ENCODE data around the gene BAHCC1.

DNA sequence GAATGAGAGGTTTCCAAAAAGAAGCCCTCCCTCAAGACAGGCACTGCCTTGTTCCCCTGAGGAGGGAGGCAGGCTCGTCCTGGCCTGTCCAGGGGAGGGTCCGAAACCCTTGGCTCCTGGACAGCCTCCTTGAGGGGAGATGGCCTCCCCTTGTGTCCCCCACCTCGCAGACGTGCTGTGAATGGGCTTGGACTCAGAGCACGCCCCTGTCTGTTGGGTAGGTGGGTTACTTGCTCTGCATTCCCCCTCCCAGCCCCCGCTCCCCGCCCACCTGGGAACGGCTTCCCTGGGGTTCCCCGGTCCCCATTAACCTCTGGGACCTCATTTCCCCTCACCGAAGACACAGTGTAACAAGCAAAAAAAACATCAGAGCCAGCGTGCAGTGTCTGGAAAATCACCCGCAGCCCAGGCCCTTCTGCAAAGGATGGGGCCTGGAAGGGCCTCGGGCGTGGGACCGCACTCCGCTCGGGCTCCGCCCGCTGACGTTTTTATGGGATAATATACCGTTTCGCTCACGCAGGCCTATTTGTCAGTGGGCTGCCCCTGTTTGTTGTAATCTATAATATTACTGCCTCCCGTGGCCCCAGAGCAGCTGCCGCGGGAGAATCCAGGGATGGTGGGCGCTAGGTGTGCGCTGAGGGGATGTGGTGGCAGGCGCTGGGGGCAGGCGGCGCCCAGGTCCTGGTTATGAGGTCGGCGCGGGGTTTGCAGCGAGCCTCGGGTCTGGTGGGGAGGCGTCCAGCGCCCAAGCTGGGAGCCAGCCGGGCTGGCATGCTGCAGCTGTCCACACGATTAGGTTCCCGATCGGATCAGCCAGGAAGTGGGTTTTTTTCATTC, 11.1 kb downstream of the BAHCC1 start:
- TF ChIP-seq, protein P1, sequence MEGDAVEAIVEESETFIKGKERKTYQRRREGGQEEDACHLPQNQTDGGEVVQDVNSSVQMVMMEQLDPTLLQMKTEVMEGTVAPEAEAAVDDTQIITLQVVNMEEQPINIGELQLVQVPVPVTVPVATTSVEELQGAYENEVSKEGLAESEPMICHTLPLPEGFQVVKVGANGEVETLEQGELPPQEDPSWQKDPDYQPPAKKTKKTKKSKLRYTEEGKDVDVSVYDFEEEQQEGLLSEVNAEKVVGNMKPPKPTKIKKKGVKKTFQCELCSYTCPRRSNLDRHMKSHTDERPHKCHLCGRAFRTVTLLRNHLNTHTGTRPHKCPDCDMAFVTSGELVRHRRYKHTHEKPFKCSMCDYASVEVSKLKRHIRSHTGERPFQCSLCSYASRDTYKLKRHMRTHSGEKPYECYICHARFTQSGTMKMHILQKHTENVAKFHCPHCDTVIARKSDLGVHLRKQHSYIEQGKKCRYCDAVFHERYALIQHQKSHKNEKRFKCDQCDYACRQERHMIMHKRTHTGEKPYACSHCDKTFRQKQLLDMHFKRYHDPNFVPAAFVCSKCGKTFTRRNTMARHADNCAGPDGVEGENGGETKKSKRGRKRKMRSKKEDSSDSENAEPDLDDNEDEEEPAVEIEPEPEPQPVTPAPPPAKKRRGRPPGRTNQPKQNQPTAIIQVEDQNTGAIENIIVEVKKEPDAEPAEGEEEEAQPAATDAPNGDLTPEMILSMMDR (conservative IDR thresholded peaks at IDR 0.05; ENCODE audit: low read depth, low read length) = no peak
- TF ChIP-seq EZH2 (IDR thresholded peaks at IDR 0.05; ENCODE audit: low read length, unreplicated experiment) = no peak
- no peak for TF ChIP-seq EZH2phosphoT487 (IDR thresholded peaks at IDR 0.05; ENCODE audit: borderline replicate concordance, low read length)
